ENCODE results near the gene GBA3.

Gene GBA3

GRCh38 chr4:22739968-22740367 lies 47.2 kb downstream of the GBA3 start:
- H3K4me1 ChIP-seq (ENCODE audit: insufficient read depth, low read length, severe bottlenecking): no peaks in the 10 kb centered on the region
- H3K27me3 ChIP-seq (ENCODE audit: insufficient read depth, low read length): no peaks in the 10 kb centered on the region
- H3K79me2 ChIP-seq (ENCODE audit: insufficient read depth, low read length): no peaks in the 10 kb centered on the region
- H3K9me2 ChIP-seq (ENCODE audit: low read depth, low read length): no peaks in the 10 kb centered on the region
- no peak overlapping the region for H3K27ac ChIP-seq (ENCODE audit: low read depth, low read length, poor library complexity, severe bottlenecking)
- no peak overlapping the region for H2AFZ ChIP-seq (ENCODE audit: low read length)
- no peaks in the 10 kb centered on the region for H3K36me3 ChIP-seq (ENCODE audit: insufficient read depth, low read length)
- no peaks in the 10 kb centered on the region for H4K20me1 ChIP-seq (ENCODE audit: insufficient read depth, low read length)
- TF ChIP-seq CTCF (IDR thresholded peaks at IDR 0.05; ENCODE audit: low read length): no peak
- TF ChIP-seq EZH2 (IDR thresholded peaks at IDR 0.05; ENCODE audit: borderline replicate concordance, low read length): no peak
- no peaks in the 10 kb centered on the region for H3K9me3 ChIP-seq (ENCODE audit: low read length)
- H3K4me3 ChIP-seq (ENCODE audit: low read depth, low read length, poor library complexity, severe bottlenecking): no peak overlapping the region
- H3F3A ChIP-seq (ENCODE audit: insufficient read depth, low read length): no peaks in the 10 kb centered on the region
- no peak overlapping the region for H3K9ac ChIP-seq (ENCODE audit: low read length)
- no peak overlapping the region for H3K4me2 ChIP-seq (ENCODE audit: low read length)

GRCh38 chr4:22741744-22742143 lies 49.0 kb downstream of the GBA3 start:
- Histone ChIP-seq H3K4me3 (ENCODE audit: low read depth, low read length, poor library complexity, severe bottlenecking) (no peak overlapping the region), H3K4me2 (ENCODE audit: low read length) (no peak overlapping the region), H3K9me3 (ENCODE audit: low read length) (no peaks in the 10 kb centered on the region), H4K20me1 (ENCODE audit: insufficient read depth, low read length) (no peaks in the 10 kb centered on the region), H3K36me3 (ENCODE audit: insufficient read depth, low read length) (no peaks in the 10 kb centered on the region), H3K27ac (ENCODE audit: low read depth, low read length, poor library complexity, severe bottlenecking) (no peak overlapping the region), H3K9ac (ENCODE audit: low read length) (no peak overlapping the region), H3K79me2 (ENCODE audit: insufficient read depth, low read length) (no peaks in the 10 kb centered on the region), H2AFZ (ENCODE audit: low read length) (no peak overlapping the region), H3K9me2 (ENCODE audit: low read depth, low read length) (no peaks in the 10 kb centered on the region), H3K27me3 (ENCODE audit: insufficient read depth, low read length) (no peaks in the 10 kb centered on the region), H3K4me1 (ENCODE audit: insufficient read depth, low read length, severe bottlenecking) (no peaks in the 10 kb centered on the region), H3F3A (ENCODE audit: insufficient read depth, low read length) (no peaks in the 10 kb centered on the region)
- no peak for TF ChIP-seq CTCF (IDR thresholded peaks at IDR 0.05; ENCODE audit: low read length)
- no peak for TF ChIP-seq EZH2 (IDR thresholded peaks at IDR 0.05; ENCODE audit: borderline replicate concordance, low read length)

GRCh38 chr4:22743290-22743689 lies 50.6 kb downstream of the GBA3 start:
- H3K9me2 ChIP-seq (ENCODE audit: low read depth, low read length): no peaks in the 10 kb centered on the region
- H3K4me3 ChIP-seq (ENCODE audit: low read depth, low read length, poor library complexity, severe bottlenecking): no peak overlapping the region
- no peaks in the 10 kb centered on the region for H3K36me3 ChIP-seq (ENCODE audit: insufficient read depth, low read length)
- no peak overlapping the region for H3K4me2 ChIP-seq (ENCODE audit: low read length)
- H3F3A ChIP-seq (ENCODE audit: insufficient read depth, low read length): no peaks in the 10 kb centered on the region
- H3K9ac ChIP-seq (ENCODE audit: low read length): no peak overlapping the region
- H3K4me1 ChIP-seq (ENCODE audit: insufficient read depth, low read length, severe bottlenecking): no peaks in the 10 kb centered on the region
- no peaks in the 10 kb centered on the region for H3K79me2 ChIP-seq (ENCODE audit: insufficient read depth, low read length)
- H3K9me3 ChIP-seq (ENCODE audit: low read length): no peaks in the 10 kb centered on the region
- no peaks in the 10 kb centered on the region for H3K27me3 ChIP-seq (ENCODE audit: insufficient read depth, low read length)
- no peak overlapping the region for H3K27ac ChIP-seq (ENCODE audit: low read depth, low read length, poor library complexity, severe bottlenecking)
- no peak for TF ChIP-seq EZH2 (IDR thresholded peaks at IDR 0.05; ENCODE audit: borderline replicate concordance, low read length)
- TF ChIP-seq CTCF (IDR thresholded peaks at IDR 0.05; ENCODE audit: low read length): no peak
- no peak overlapping the region for H2AFZ ChIP-seq (ENCODE audit: low read length)
- H4K20me1 ChIP-seq (ENCODE audit: insufficient read depth, low read length): no peaks in the 10 kb centered on the region

All from OCI-LY1 (cell line).